ENCODE measurements around the gene GDAP2.

DNA sequence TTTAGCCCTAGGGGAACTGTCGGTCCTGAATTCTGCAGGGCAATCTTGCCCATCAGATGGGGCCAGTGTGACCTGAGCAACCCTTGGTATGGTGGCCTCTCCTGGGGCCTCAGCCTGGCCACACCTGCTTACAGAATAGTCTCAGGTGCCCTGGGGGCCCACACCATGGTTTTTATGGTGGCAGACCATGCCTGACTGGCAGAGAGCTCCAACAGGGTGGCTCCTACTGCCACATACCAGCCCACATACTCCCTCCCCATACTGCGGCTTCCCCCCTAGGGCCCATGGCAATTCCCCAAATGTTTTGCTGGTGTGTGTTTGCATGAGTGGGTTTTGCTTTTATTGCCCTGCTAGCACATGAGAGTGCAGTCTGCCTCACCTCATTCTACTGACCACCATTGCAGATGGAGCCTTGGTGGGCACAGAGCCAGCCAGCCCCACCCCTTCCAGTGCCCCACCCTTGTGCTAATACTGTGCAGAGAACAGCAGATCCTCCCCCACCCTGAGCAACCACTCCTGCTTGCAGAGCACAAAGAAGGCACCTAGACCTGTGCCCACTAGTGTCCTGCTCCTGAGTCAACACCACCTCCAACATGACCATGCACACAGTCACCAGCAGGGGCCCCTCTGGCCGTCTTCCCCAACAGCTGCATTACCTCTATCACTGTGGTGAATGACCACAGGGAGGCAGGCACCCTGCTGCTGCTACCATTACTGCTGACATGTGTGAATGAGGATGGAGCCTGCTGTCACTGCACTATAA is 86.8 kb downstream of the GDAP2 start:
- TF ChIP-seq, protein P1, sequence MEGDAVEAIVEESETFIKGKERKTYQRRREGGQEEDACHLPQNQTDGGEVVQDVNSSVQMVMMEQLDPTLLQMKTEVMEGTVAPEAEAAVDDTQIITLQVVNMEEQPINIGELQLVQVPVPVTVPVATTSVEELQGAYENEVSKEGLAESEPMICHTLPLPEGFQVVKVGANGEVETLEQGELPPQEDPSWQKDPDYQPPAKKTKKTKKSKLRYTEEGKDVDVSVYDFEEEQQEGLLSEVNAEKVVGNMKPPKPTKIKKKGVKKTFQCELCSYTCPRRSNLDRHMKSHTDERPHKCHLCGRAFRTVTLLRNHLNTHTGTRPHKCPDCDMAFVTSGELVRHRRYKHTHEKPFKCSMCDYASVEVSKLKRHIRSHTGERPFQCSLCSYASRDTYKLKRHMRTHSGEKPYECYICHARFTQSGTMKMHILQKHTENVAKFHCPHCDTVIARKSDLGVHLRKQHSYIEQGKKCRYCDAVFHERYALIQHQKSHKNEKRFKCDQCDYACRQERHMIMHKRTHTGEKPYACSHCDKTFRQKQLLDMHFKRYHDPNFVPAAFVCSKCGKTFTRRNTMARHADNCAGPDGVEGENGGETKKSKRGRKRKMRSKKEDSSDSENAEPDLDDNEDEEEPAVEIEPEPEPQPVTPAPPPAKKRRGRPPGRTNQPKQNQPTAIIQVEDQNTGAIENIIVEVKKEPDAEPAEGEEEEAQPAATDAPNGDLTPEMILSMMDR (IDR thresholded peaks at IDR 0.05): no peak
- no peak for TF ChIP-seq POLR2A (IDR thresholded peaks at IDR 0.05)

All from thyroid gland (tissue), 4 donors.